Fibroblast of pulmonary artery (primary cell): Measurements from ENCODE around the gene ESYT1.
"Not testable (repeated sequence)": the region's sequence is repeated elsewhere in the genome, so short reads cannot be mapped to it uniquely, and the experiment has no call there.

Experiments used
- DNase-seq: peaks from one replicate; pipeline ENCODE4 v3.0.0-alpha.2; 2010; ENCODE audit warnings: low read depth
- H3K4me3 ChIP-seq: replicated peaks from 2 replicates; pipeline ENCODE4 v1.5.1; 2011; ENCODE audit warnings: low read depth, mild to moderate bottlenecking, control low read depth, low read length, moderate library complexity
- CTCF ChIP-seq: IDR thresholded peaks from 2 replicates; pipeline ENCODE4 v1.5.1; 2011; ENCODE audit warnings: mild to moderate bottlenecking, control low read depth, low read length, inconsistent platforms; ENCODE audit errors: missing control alignments

Gene ESYT1

GRCh38 chr12:56154818-56155217, 26.8 kb downstream of the ESYT1 start:
- no peak for TF ChIP-seq CTCF
- H3K4me3 ChIP-seq, result no peak overlapping the region
- no peak for DNase-seq

GRCh38 chr12:56155256-56155845, 27.3 kb downstream of the ESYT1 start:
- DNase-seq, result no peak
- TF ChIP-seq CTCF, result no peak
- H3K4me3 ChIP-seq, result no peak overlapping the region

GRCh38 chr12:56156464-56157200, 28.6 kb downstream of the ESYT1 start:
- peak overlapping the region; percentile 99 for H3K4me3 ChIP-seq
- not testable (repeated sequence) for DNase-seq

GRCh38 chr12:56157201-56158028, 29.3 kb downstream of the ESYT1 start:
- peak overlapping the region; percentile 99 for H3K4me3 ChIP-seq
- peak; percentile 89 for DNase-seq
- peak; percentile 72 for TF ChIP-seq CTCF

GRCh38 chr12:56158029-56158925, 30.2 kb downstream of the ESYT1 start, which contains the start of gene MYL6:
TSS of gene MYL6 (plus strand) at chr12:56158359. CDS start at chr12:56158402, 43 bp downstream.
- TF ChIP-seq CTCF, result no peak
- peak; percentile 99 for DNase-seq
- peak within 1 kb of the TSS; percentile 99 for H3K4me3 ChIP-seq

GRCh38 chr12:56158926-56159461, 30.9 kb downstream of the ESYT1 start:
- H3K4me3 ChIP-seq, result peak overlapping the region; percentile 99
- peak; percentile 87 for DNase-seq
- no peak for TF ChIP-seq CTCF
